ENCODE results near the gene YJEFN3.

Gene YJEFN3

DNA sequence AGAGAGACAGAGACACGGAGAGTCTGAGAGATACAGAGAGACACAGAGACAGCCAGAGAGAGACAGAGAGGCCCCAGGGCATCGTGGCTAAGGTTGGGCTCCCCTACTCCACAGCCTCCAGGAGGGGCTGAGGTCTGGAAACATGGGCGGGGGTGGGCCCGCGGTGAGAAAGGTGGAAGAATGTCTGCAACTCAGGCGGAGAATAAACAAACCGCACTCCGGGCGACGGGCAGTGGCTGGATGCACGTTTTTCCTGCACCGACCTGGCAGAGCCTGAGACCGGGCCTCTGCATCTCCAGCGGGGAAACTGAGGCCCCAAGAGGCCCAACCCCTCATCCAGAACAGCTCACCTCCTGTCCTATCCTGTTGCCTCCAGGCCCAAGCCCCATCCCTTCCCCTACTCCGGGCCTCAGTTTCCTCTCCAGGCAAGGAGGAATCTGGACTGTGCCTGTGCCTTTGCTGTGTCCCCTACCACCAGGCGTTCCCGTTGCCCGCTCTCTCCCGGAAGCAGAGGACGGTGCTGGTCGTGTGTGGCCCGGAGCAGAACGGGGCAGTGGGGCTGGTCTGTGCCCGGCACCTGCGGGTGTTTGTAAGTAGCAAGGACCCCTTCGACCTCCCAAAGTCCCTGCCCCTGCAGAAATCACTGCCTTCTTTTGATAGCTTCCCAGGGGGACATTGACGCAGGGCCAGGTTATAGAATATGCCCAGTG, 6.0 kb downstream of the YJEFN3 start:
- TF ChIP-seq GATA2 (IDR thresholded peaks at IDR 0.05; ENCODE audit: low read depth, low read length) (no peak), GATA3 (IDR thresholded peaks at IDR 0.05; ENCODE audit: low read depth, low read length) (no peak)

DNA sequence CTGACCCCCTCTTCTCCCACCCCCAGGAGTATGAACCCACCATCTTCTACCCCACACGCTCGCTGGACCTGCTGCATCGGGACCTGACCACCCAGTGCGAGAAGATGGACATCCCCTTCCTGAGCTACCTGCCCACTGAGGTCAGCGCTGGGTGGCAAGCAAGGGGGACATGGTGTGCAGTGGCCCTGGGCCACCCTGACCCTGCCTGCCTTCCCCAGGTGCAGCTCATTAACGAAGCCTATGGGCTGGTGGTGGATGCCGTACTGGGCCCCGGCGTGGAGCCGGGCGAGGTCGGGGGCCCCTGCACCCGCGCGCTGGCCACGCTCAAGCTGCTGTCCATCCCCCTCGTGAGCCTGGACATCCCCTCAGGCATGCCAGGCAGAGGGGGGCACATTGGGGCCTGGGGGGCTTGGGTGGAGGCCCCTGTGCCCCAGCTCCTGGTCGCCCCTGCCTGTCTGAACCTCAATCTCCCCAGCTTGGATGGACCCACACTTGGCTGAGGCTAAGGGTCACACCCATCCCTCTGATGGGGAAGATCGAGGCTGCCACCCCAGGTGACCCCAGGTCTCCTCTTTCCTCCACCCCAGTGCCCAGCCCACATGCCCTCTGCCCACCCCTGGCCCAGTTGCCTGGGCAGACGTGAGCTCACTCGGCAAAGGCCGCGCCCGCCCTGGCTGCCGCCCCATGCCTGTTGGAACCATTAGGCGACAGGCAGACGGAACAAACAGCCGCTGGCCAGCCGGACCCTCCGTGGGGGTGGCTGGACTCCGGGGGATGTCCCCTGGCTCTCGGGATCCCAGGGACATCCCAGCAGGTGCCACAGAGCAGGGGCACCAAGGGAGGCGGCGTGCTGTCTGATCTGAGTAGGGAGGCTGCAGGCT, 6.8 kb downstream of the YJEFN3 start:
- TF ChIP-seq GATA3 (IDR thresholded peaks at IDR 0.05; ENCODE audit: low read depth, low read length) (no peak), GATA2 (IDR thresholded peaks at IDR 0.05; ENCODE audit: low read depth, low read length) (no peak)

DNA sequence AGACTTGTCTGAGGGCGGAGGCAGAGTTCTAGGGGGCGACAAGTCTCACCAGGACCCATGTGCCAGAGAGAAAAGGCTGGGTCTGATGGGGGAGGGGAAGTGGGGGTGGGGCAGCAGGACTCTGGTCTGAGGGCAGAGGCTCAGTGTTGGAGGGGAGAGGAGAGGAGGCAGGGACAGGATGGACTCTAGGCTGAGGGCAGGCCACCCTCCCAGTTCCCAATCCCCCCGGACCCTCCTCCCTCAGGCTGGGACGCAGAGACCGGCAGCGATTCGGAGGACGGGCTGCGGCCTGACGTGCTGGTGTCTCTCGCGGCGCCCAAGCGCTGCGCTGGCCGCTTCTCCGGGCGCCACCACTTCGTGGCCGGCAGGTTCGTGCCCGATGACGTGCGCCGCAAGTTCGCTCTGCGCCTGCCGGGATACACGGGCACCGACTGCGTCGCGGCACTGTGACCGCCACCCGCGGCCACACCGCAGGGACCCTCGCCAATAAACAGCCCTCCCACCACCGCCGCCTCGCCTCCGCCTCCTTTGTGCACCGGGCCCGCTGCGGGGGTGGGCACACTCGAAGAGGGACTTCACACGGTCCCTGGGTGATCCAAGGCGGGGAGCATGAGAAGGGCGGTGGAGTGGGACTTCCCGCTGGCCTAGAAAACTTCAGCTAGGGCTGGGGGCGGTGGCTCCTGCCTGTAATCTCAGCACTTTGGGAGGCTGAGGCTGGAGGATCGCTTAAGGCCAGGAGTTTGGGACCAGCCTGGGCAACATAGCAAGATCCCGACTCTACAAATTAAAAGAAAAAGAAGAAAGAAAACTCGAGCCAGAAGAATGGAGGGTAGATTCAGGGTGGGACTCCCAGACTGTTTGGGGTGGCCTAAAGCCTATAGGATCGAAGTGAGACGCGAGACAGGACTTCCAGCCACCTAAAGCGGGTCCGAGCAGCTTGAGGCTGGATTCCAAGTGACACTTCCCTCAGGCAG, 8.7 kb downstream of the YJEFN3 start:
- no peak for TF ChIP-seq GATA3 (IDR thresholded peaks at IDR 0.05; ENCODE audit: low read depth, low read length)
- no peak for TF ChIP-seq GATA2 (IDR thresholded peaks at IDR 0.05; ENCODE audit: low read depth, low read length)

DNA sequence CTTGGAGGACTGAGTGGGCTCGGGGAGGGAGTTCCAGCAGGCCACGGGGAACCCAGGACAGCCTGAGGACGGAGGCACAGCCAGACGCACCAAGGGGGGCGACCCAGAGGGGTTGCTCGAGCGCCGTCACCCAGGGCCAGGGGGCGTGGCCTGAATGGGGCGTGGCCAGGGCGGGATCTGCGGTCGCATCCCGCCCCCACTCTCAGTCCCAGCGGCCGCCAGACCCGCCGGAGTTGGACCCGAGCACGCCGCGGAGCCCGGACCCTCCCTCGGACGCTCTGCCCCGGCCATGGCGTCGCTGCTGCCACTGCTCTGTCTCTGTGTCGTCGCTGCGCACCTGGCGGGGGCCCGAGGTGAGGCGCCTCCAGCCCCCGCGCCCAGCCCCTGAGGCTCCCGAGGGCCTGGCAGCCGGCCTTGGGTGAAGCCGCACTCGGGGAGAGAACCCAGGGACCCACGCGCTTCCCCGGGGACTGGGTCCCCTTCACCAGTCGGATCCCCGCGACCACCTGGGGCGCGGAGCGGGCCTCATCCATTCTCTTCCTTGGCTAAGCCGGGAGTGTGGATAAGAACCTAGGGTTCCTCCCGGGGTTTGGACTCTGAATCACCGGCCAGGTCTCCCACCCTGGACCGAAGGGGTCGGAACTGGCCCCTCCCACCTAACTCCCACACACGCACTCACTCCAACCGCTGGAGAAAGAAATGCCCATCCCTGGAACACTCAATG, 9.5 kb downstream of the YJEFN3 start, which contains the start of gene CILP2:
TSS of gene CILP2 (plus strand) at position 205 of the 724 bp plus-strand sequence. CDS start at position 290, 85 bp downstream.
- TF ChIP-seq GATA2 (IDR thresholded peaks at IDR 0.05; ENCODE audit: low read depth, low read length) (no peak), GATA3 (IDR thresholded peaks at IDR 0.05; ENCODE audit: low read depth, low read length) (no peak)

DNA sequence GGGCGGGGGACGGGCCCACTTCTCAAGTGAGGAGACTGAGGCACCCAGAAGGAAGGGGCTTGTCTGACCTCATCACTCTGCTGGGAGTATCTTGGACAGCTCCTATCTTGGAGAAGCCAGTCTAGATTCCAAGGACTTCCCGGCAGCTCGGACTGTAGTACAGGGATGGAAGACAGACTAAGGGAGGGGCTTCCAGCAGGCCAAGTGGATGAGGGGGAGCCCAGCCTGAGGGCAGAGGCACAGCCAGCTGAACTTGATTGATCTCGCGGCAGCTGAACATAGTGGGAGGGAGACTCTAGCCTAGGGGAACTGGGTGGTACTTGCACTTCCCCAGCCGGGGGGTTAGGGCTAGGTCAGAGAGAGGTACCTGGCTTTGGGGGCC, 10.1 kb downstream of the YJEFN3 start:
- TF ChIP-seq GATA3 (IDR thresholded peaks at IDR 0.05; ENCODE audit: low read depth, low read length) = no peak
- TF ChIP-seq GATA2 (IDR thresholded peaks at IDR 0.05; ENCODE audit: low read depth, low read length) = no peak

DNA sequence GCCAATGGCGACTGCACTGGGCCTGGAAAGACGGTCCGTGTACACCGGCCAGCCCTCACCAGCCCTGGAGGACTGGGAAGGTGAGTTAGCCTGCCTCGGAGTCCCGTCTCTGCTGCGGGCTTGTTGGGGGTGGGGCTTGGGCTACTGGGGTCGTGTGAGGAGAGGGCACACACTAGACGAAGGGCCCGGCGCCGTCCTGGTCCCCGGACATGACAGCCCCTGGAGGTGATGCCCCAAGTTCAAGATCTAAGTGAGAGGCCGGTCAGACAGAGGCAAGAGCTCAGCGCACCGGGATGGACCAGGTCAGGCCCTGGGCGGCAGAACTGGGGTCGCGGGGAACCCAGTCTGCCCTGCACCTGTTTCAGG, 11.0 kb downstream of the YJEFN3 start:
- TF ChIP-seq GATA3 (IDR thresholded peaks at IDR 0.05; ENCODE audit: low read depth, low read length) = no peak

DNA sequence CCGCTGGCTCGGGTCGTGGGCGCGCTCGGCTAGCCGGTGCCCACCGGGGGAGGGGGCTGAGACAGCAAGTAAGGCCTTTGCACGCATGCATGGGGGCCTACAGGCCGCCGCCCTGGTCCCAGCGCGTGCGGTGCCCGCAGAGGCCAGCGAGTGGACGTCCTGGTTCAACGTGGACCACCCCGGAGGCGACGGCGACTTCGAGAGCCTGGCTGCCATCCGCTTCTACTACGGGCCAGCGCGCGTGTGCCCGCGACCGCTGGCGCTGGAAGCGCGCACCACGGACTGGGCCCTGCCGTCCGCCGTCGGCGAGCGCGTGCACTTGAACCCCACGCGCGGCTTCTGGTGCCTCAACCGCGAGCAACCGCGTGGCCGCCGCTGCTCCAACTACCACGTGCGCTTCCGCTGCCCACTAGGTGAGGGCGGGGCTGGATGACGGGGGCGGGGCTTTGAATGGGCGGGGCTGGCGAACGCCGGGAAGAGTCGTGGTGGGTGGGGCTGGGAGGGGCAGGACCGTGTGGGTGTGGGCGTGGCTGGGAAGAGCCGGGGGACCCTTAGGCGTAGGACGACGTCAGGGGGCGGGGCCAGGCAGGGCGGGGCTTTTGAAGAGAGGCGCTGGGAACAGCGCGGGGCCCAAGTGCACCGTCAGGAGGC, 11.5 kb downstream of the YJEFN3 start:
- no peak for TF ChIP-seq GATA3 (IDR thresholded peaks at IDR 0.05; ENCODE audit: low read depth, low read length)
- no peak for TF ChIP-seq GATA2 (IDR thresholded peaks at IDR 0.05; ENCODE audit: low read depth, low read length)

DNA sequence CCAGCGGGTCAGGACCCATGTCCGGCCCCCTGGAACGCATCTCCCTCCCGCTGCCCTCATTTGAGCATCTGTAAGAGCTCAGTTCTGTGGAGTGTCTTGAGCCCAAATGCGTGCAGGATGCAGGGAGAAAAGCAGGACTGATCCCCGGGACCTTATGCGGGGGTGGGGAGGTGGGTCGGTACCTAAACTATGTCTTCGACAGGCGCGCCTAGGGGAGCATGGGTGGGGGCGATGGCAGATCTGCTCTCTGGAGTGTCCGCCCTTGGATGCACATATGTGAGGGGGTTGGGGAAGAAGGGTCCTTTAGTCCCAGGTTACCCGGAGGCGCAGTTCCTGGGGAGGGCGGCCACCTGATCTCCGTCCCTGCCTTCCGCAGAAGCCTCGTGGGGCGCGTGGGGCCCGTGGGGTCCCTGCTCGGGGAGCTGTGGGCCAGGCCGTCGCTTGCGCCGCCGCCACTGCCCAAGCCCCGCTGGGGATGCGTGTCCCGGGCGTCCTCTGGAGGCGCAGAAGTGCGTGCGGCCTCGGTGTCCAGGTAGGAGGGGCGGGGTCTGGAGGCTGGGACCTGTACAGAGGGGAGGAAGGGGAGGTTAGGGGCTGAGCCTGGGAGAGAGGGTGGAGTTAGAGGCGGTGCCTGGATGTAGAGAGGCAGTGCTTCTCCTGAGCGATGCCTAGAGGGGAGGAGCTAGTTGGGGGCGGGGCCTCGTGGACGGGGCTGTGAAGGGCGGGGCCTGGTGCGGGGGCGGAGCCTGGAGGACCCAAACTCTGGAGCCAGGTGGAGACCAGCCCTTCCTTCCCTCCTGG, 12.2 kb downstream of the YJEFN3 start:
- TF ChIP-seq GATA3 (IDR thresholded peaks at IDR 0.05; ENCODE audit: low read depth, low read length) = no peak
- no peak for TF ChIP-seq GATA2 (IDR thresholded peaks at IDR 0.05; ENCODE audit: low read depth, low read length)

DNA sequence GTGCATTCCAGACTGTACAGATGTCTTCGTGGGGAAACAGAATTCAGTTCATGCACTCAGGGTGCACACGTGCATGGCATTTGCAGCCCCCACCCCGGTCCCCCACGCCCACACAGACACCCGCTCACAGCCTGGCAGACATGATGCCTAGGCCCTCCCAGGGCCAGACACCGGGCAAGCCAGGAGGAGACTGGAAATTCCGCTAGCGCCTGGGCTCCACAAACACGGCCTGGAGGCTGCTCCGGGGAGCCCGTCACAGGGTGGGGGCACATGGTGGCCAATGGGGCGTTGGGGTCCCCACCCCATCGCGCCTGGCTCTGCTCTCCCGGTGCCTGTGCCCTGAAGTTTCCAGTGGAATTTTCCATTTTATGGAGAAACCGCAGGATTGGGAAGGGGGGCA, 12.9 kb downstream of the YJEFN3 start:
- no peak for TF ChIP-seq GATA2 (IDR thresholded peaks at IDR 0.05; ENCODE audit: low read depth, low read length)

DNA sequence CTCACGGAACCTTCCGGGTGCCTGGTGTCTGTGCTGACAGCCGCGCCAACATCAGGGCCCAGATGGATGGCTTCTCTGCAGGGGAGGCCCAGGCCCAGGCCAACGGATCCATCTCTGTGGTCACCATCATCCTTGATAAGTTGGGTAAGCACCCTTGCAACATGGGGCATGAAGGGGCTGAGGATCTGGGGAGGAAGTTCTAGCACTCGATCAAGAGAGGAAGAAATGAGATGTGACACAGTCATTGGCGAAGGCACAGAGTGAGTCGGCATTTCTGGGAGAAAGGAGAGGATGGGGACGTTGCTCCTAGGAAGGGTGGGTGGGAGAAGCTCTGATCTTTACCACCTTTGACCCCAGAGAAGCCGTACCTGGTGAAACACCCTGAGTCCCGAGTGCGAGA, 13.8 kb downstream of the YJEFN3 start:
- TF ChIP-seq GATA2 (IDR thresholded peaks at IDR 0.05; ENCODE audit: low read depth, low read length) = no peak
- TF ChIP-seq GATA3 (IDR thresholded peaks at IDR 0.05; ENCODE audit: low read depth, low read length) = no peak

DNA sequence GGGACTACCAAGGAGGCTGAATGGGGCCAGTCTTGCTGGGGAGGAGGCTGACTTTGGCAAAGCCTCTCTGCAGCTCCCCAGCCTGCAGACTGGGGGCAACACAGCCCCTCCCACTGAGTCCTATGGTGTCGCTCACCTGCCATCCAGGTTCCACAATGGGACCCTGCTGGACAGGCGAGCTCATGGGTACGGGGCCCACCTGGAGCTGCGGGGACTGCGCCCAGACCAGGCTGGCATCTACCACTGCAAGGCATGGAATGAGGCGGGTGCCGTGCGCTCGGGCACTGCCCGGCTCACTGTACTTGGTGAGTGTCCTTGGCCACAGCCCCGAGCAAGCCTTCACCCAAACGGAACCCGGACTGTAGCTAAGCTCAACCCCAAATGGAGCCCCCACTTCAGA, 14.4 kb downstream of the YJEFN3 start:
- TF ChIP-seq GATA2 (IDR thresholded peaks at IDR 0.05; ENCODE audit: low read depth, low read length) = no peak
- TF ChIP-seq GATA3 (IDR thresholded peaks at IDR 0.05; ENCODE audit: low read depth, low read length) = no peak

DNA sequence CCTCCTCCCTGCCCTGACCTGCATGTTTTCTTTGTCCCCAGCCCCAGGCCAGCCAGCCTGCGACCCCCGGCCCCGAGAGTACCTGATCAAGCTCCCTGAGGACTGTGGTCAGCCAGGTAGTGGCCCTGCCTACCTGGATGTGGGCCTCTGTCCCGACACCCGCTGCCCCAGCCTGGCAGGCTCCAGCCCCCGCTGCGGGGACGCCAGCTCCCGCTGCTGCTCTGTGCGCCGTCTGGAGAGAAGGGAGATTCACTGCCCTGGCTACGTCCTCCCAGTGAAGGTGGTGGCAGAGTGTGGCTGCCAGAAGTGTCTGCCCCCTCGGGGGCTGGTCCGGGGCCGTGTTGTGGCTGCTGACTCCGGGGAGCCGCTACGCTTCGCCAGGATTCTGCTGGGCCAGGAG, 14.9 kb downstream of the YJEFN3 start:
- TF ChIP-seq GATA3 (IDR thresholded peaks at IDR 0.05; ENCODE audit: low read depth, low read length) (no peak), GATA2 (IDR thresholded peaks at IDR 0.05; ENCODE audit: low read depth, low read length) (no peak)
